ENCODE data around the gene TMPRSS15.

TMPRSS15 gene

GRCh38 chr21:18349468-18349867 is 54.1 kb downstream of the TMPRSS15 start:
- no peak for DNase-seq (ENCODE audit: low read depth)

- no peak for DNase-seq (ENCODE audit: low read depth)
These were observed 63.1 kb downstream of the TMPRSS15 start for GRCh38 chr21:18340387-18340942.

- DNase-seq (ENCODE audit: low read depth), result no peak
These were observed 67.8 kb downstream of the TMPRSS15 start for GRCh38 chr21:18335651-18336236.

GRCh38 chr21:18334066-18334465 is 69.5 kb downstream of the TMPRSS15 start:
- DNase-seq (ENCODE audit: low read depth), result no peak

- DNase-seq (ENCODE audit: low read depth), result no peak
These were observed 85.4 kb downstream of the TMPRSS15 start for GRCh38 chr21:18318156-18318555.

GRCh38 chr21:18298228-18298627 is 105.4 kb downstream of the TMPRSS15 start:
- no peak for DNase-seq (ENCODE audit: low read depth)

- no peak for DNase-seq (ENCODE audit: low read depth)
These were observed 109.5 kb downstream of the TMPRSS15 start for GRCh38 chr21:18294100-18294499.

GRCh38 chr21:18289876-18290275 is 113.7 kb downstream of the TMPRSS15 start:
- no peak for DNase-seq (ENCODE audit: low read depth)

- no peak for DNase-seq (ENCODE audit: low read depth)
These were observed 118.2 kb downstream of the TMPRSS15 start for GRCh38 chr21:18285379-18285778.

GRCh38 chr21:18275781-18276180 is 127.8 kb downstream of the TMPRSS15 start:
- DNase-seq (ENCODE audit: low read depth), result no peak

- DNase-seq (ENCODE audit: low read depth), result no peak
These were observed 129.2 kb downstream of the TMPRSS15 start for GRCh38 chr21:18274370-18274769.

- DNase-seq (ENCODE audit: low read depth), result no peak
These were observed 130.2 kb downstream of the TMPRSS15 start for GRCh38 chr21:18273400-18273799.

GRCh38 chr21:18269856-18270255 is 133.7 kb downstream of the TMPRSS15 start:
- no peak for DNase-seq (ENCODE audit: low read depth)

GRCh38 chr21:18268906-18269305 is 134.7 kb downstream of the TMPRSS15 start:
- no peak for DNase-seq (ENCODE audit: low read depth)

GRCh38 chr21:18267496-18267895 is 136.1 kb downstream of the TMPRSS15 start:
- DNase-seq (ENCODE audit: low read depth), result no peak

GRCh38 chr21:18265944-18266343 is 137.6 kb downstream of the TMPRSS15 start:
- DNase-seq (ENCODE audit: low read depth), result no peak

- no peak for DNase-seq (ENCODE audit: low read depth)
These were observed 149.8 kb downstream of the TMPRSS15 start for GRCh38 chr21:18253799-18254198.

GRCh38 chr21:18253221-18253620 is 150.4 kb downstream of the TMPRSS15 start:
- DNase-seq (ENCODE audit: low read depth), result no peak

- DNase-seq (ENCODE audit: low read depth), result no peak
These were observed 150.9 kb downstream of the TMPRSS15 start for GRCh38 chr21:18252680-18253079.

GRCh38 chr21:18252256-18252655 is 151.3 kb downstream of the TMPRSS15 start:
- no peak for DNase-seq (ENCODE audit: low read depth)

GRCh38 chr21:18251065-18251464 is 152.5 kb downstream of the TMPRSS15 start:
- no peak for DNase-seq (ENCODE audit: low read depth)

GRCh38 chr21:18249672-18250071 is 153.9 kb downstream of the TMPRSS15 start:
- no peak for DNase-seq (ENCODE audit: low read depth)

GRCh38 chr21:18248171-18248570 is 155.4 kb downstream of the TMPRSS15 start:
- DNase-seq (ENCODE audit: low read depth), result no peak

GRCh38 chr21:18245464-18245967 is 158.1 kb downstream of the TMPRSS15 start:
- DNase-seq (ENCODE audit: low read depth), result no peak
